ENCODE results near the gene ELFN1. TPM values are rescaled to one million over a fixed set of nuclear protein-coding genes. Genes with fewer than 3 reads are reported as not detected.

ELFN1 gene
- total RNA-seq, 1 donor: 12.7 TPM

- H3K36me3 ChIP-seq (ENCODE audit: insufficient read depth, low read length): no peaks in the 10 kb centered on the region
- H2AFZ ChIP-seq (ENCODE audit: low read length): no peak overlapping the region
- no peak overlapping the region for H3K4me2 ChIP-seq (ENCODE audit: insufficient read depth, low read length)
- no peaks in the 10 kb centered on the region for H3K4me1 ChIP-seq (ENCODE audit: insufficient read depth, low read length)
- H3K27me3 ChIP-seq (ENCODE audit: insufficient read depth, low read length): no peaks in the 10 kb centered on the region
- TF ChIP-seq CTCF (IDR thresholded peaks at IDR 0.05; ENCODE audit: extremely low read depth, low read depth, low read length): no peak
- H3K4me3 ChIP-seq (ENCODE audit: insufficient read depth, low read length): no peak overlapping the region
- peaks cover 2% of the 10 kb centered on the region for H3K79me2 ChIP-seq (ENCODE audit: insufficient read depth, low read length)
- H4K20me1 ChIP-seq (ENCODE audit: insufficient read depth, low read length): no peaks in the 10 kb centered on the region
- H3K27ac ChIP-seq (ENCODE audit: low read depth, low read length): no peak overlapping the region
- H3K9me3 ChIP-seq (ENCODE audit: low read depth, low read length): peaks cover 3% of the 10 kb centered on the region
- no peak for DNase-seq (ENCODE audit: insufficient read length, low spot score, missing footprints)
Observed at GRCh38 chr7:1703441-1703840, 33.4 kb downstream of the ELFN1 start.

GRCh38 chr7:1703871-1704810, 34.1 kb downstream of the ELFN1 start:
- no peak for TF ChIP-seq CTCF (IDR thresholded peaks at IDR 0.05; ENCODE audit: extremely low read depth, low read depth, low read length)
- Histone ChIP-seq H3K27ac (ENCODE audit: low read depth, low read length) (no peak overlapping the region), H2AFZ (ENCODE audit: low read length) (no peak overlapping the region), H3K4me2 (ENCODE audit: insufficient read depth, low read length) (no peak overlapping the region), H4K20me1 (ENCODE audit: insufficient read depth, low read length) (no peaks in the 10 kb centered on the region), H3K79me2 (ENCODE audit: insufficient read depth, low read length) (peaks cover 2% of the 10 kb centered on the region), H3K4me3 (ENCODE audit: insufficient read depth, low read length) (no peak overlapping the region), H3K9me3 (ENCODE audit: low read depth, low read length) (peaks cover 3% of the 10 kb centered on the region), H3K4me1 (ENCODE audit: insufficient read depth, low read length) (no peaks in the 10 kb centered on the region), H3K27me3 (ENCODE audit: insufficient read depth, low read length) (no peaks in the 10 kb centered on the region), H3K36me3 (ENCODE audit: insufficient read depth, low read length) (no peaks in the 10 kb centered on the region)
- no peak for DNase-seq (ENCODE audit: insufficient read length, low spot score, missing footprints)

GRCh38 chr7:1704811-1705738, 35.0 kb downstream of the ELFN1 start:
- Histone ChIP-seq H3K27ac (ENCODE audit: low read depth, low read length) (no peak overlapping the region), H4K20me1 (ENCODE audit: insufficient read depth, low read length) (no peaks in the 10 kb centered on the region), H3K4me2 (ENCODE audit: insufficient read depth, low read length) (no peak overlapping the region), H2AFZ (ENCODE audit: low read length) (no peak overlapping the region), H3K27me3 (ENCODE audit: insufficient read depth, low read length) (no peaks in the 10 kb centered on the region), H3K79me2 (ENCODE audit: insufficient read depth, low read length) (peaks cover 2% of the 10 kb centered on the region), H3K9me3 (ENCODE audit: low read depth, low read length) (peaks cover 6% of the 10 kb centered on the region), H3K36me3 (ENCODE audit: insufficient read depth, low read length) (no peaks in the 10 kb centered on the region), H3K4me1 (ENCODE audit: insufficient read depth, low read length) (no peaks in the 10 kb centered on the region), H3K4me3 (ENCODE audit: insufficient read depth, low read length) (no peak overlapping the region)
- no peak for DNase-seq (ENCODE audit: insufficient read length, low spot score, missing footprints)
- no peak for TF ChIP-seq CTCF (IDR thresholded peaks at IDR 0.05; ENCODE audit: extremely low read depth, low read depth, low read length)

Measured in osteoblast (primary cell).